IPS-18a (cell line): Measurements from ENCODE around the gene DOCK2.

Source experiments
- H3K27ac ChIP-seq: one replicate; pipeline ENCODE4 v1.5.1; 2013; ENCODE audit warnings: low read length
- H3K27me3 ChIP-seq: one replicate; pipeline ENCODE4 v1.6.1; 2013; ENCODE audit warnings: mild to moderate bottlenecking, low read length; ENCODE audit not compliant: control insufficient read depth, insufficient read depth
- H3K36me3 ChIP-seq: one replicate; pipeline ENCODE4 v1.6.1; 2013; ENCODE audit warnings: low read depth, low read length; ENCODE audit not compliant: control insufficient read depth
- H3K4me1 ChIP-seq: one replicate; pipeline ENCODE4 v1.6.1; 2013; ENCODE audit warnings: low read depth, low read length; ENCODE audit not compliant: control insufficient read depth
- H3K4me3 ChIP-seq: one replicate; pipeline ENCODE4 v1.5.1; 2013; ENCODE audit warnings: low read length
- H3K9ac ChIP-seq: one replicate; pipeline ENCODE4 v1.6.1; 2013; ENCODE audit warnings: mild to moderate bottlenecking, low read length, moderate library complexity
- H3K9me3 ChIP-seq: one replicate; pipeline ENCODE4 v1.6.1; 2013; ENCODE audit warnings: low read depth, low read length; ENCODE audit not compliant: control insufficient read depth

DOCK2 gene

GRCh38 chr5:169861934-169862333 lies 224.9 kb downstream of the DOCK2 start:
- no peak overlapping the region for H3K27ac ChIP-seq
- H3K4me3 ChIP-seq, result no peak overlapping the region
- no peaks in the 10 kb centered on the region for H3K9me3 ChIP-seq
- H3K27me3 ChIP-seq, result no peaks in the 10 kb centered on the region
- no peaks in the 10 kb centered on the region for H3K36me3 ChIP-seq
- no peaks in the 10 kb centered on the region for H3K4me1 ChIP-seq
- no peak overlapping the region for H3K9ac ChIP-seq

GRCh38 chr5:169862391-169862811 lies 225.3 kb downstream of the DOCK2 start:
- H3K27me3 ChIP-seq, result no peaks in the 10 kb centered on the region
- H3K4me1 ChIP-seq, result no peaks in the 10 kb centered on the region
- no peak overlapping the region for H3K9ac ChIP-seq
- no peaks in the 10 kb centered on the region for H3K9me3 ChIP-seq
- H3K27ac ChIP-seq, result no peak overlapping the region
- H3K4me3 ChIP-seq, result no peak overlapping the region
- H3K36me3 ChIP-seq, result no peaks in the 10 kb centered on the region

- H3K27me3 ChIP-seq, result no peaks in the 10 kb centered on the region
- H3K27ac ChIP-seq, result no peak overlapping the region
- H3K4me1 ChIP-seq, result peaks cover 9% of the 10 kb centered on the region
- H3K9ac ChIP-seq, result no peak overlapping the region
- H3K4me3 ChIP-seq, result no peak overlapping the region
- H3K9me3 ChIP-seq, result no peaks in the 10 kb centered on the region
- H3K36me3 ChIP-seq, result no peaks in the 10 kb centered on the region
These were observed 227.4 kb downstream of the DOCK2 start for GRCh38 chr5:169864483-169864882.

GRCh38 chr5:169867347-169867746 lies 230.3 kb downstream of the DOCK2 start:
- no peaks in the 10 kb centered on the region for H3K36me3 ChIP-seq
- peaks cover 9% of the 10 kb centered on the region for H3K4me1 ChIP-seq
- H3K4me3 ChIP-seq, result no peak overlapping the region

GRCh38 chr5:169869066-169869465 lies 232.0 kb downstream of the DOCK2 start:
- H3K4me1 ChIP-seq, result peaks cover 9% of the 10 kb centered on the region
- H3K4me3 ChIP-seq, result no peak overlapping the region
- no peaks in the 10 kb centered on the region for H3K36me3 ChIP-seq
- H3K9me3 ChIP-seq, result no peaks in the 10 kb centered on the region
- no peak overlapping the region for H3K9ac ChIP-seq
- H3K27ac ChIP-seq, result no peak overlapping the region
- no peaks in the 10 kb centered on the region for H3K27me3 ChIP-seq

More at GRCh38 chr5:169867347-169867746, 230.3 kb downstream of the DOCK2 start:
- Histone ChIP-seq H3K27me3 (no peaks in the 10 kb centered on the region), H3K27ac (no peak overlapping the region), H3K9ac (no peak overlapping the region), H3K9me3 (no peaks in the 10 kb centered on the region)

- Histone ChIP-seq H3K4me3 (no peak overlapping the region), H3K4me1 (peaks cover 9% of the 10 kb centered on the region), H3K27me3 (no peaks in the 10 kb centered on the region), H3K27ac (no peak overlapping the region), H3K9me3 (no peaks in the 10 kb centered on the region), H3K36me3 (no peaks in the 10 kb centered on the region), H3K9ac (no peak overlapping the region)
These were observed 233.1 kb downstream of the DOCK2 start for GRCh38 chr5:169870211-169870610.

GRCh38 chr5:169871826-169872490 lies 234.9 kb downstream of the DOCK2 start:
- Histone ChIP-seq H3K27ac (no peak overlapping the region), H3K4me1 (peaks cover 9% of the 10 kb centered on the region), H3K27me3 (no peaks in the 10 kb centered on the region), H3K36me3 (no peaks in the 10 kb centered on the region), H3K9me3 (no peaks in the 10 kb centered on the region), H3K4me3 (no peak overlapping the region), H3K9ac (no peak overlapping the region)

- Histone ChIP-seq H3K9me3 (no peaks in the 10 kb centered on the region), H3K36me3 (no peaks in the 10 kb centered on the region), H3K9ac (no peak overlapping the region), H3K27ac (no peak overlapping the region), H3K27me3 (no peaks in the 10 kb centered on the region), H3K4me1 (peaks cover 9% of the 10 kb centered on the region), H3K4me3 (no peak overlapping the region)
These were observed 236.6 kb downstream of the DOCK2 start for GRCh38 chr5:169873642-169874041.

- H3K4me3 ChIP-seq, result no peak overlapping the region
- H3K4me1 ChIP-seq, result no peaks in the 10 kb centered on the region
- no peak overlapping the region for H3K9ac ChIP-seq
- H3K27me3 ChIP-seq, result no peaks in the 10 kb centered on the region
- H3K9me3 ChIP-seq, result no peaks in the 10 kb centered on the region
- H3K27ac ChIP-seq, result no peak overlapping the region
- H3K36me3 ChIP-seq, result no peaks in the 10 kb centered on the region
These were observed 237.5 kb downstream of the DOCK2 start for GRCh38 chr5:169874621-169875020.

GRCh38 chr5:169875091-169875728 lies 238.1 kb downstream of the DOCK2 start:
- no peaks in the 10 kb centered on the region for H3K27me3 ChIP-seq
- H3K9me3 ChIP-seq, result no peaks in the 10 kb centered on the region
- no peak overlapping the region for H3K9ac ChIP-seq
- no peaks in the 10 kb centered on the region for H3K36me3 ChIP-seq
- H3K4me1 ChIP-seq, result no peaks in the 10 kb centered on the region
- no peak overlapping the region for H3K4me3 ChIP-seq
- H3K27ac ChIP-seq, result no peak overlapping the region

GRCh38 chr5:169875731-169876130 lies 238.7 kb downstream of the DOCK2 start:
- Histone ChIP-seq H3K9me3 (no peaks in the 10 kb centered on the region), H3K27ac (no peak overlapping the region), H3K4me1 (no peaks in the 10 kb centered on the region), H3K36me3 (no peaks in the 10 kb centered on the region), H3K27me3 (no peaks in the 10 kb centered on the region), H3K9ac (no peak overlapping the region), H3K4me3 (no peak overlapping the region)

- H3K4me3 ChIP-seq, result no peak overlapping the region
- H3K27me3 ChIP-seq, result no peaks in the 10 kb centered on the region
- H3K9ac ChIP-seq, result no peak overlapping the region
- no peaks in the 10 kb centered on the region for H3K36me3 ChIP-seq
- H3K9me3 ChIP-seq, result no peaks in the 10 kb centered on the region
- H3K27ac ChIP-seq, result no peak overlapping the region
- no peaks in the 10 kb centered on the region for H3K4me1 ChIP-seq
These were observed 239.3 kb downstream of the DOCK2 start for GRCh38 chr5:169876386-169876785.
